Esophagus muscularis mucosa (tissue), 4 donors: Measurements from ENCODE around the gene TIMM50.

Source experiments
- CTCF ChIP-seq, 3 experiments: fragments of 200-600 bp in 2 of 3; fragments of 450-650 bp in 1 of 3; sonication (generic) in 2 of 3; IDR thresholded peaks; one replicate each; pipeline ENCODE4 v1.5.1; 2017 to 2019; ENCODE audit warnings: antibody characterized with exemption in 3 of 3, mild to moderate bottlenecking in 2 of 3, moderate library complexity in 1 of 3
- EP300 ChIP-seq: sonication (generic); formaldehyde crosslinking; IDR thresholded peaks from one replicate; pipeline ENCODE4 v1.6.1; 2017; ENCODE audit warnings: antibody characterized with exemption
- POLR2A ChIP-seq: fragments of 450-650 bp; IDR thresholded peaks from one replicate; pipeline ENCODE4 v1.6.1; 2017; ENCODE audit warnings: antibody characterized with exemption, moderate library complexity, mild to moderate bottlenecking, low read depth
- POLR2AphosphoS5 ChIP-seq, 2 donors: sonication (generic); formaldehyde crosslinking; IDR thresholded peaks; one replicate each; pipeline ENCODE4 v1.6.1; 2017; ENCODE audit warnings: antibody characterized with exemption in 2 of 2

- TF ChIP-seq CTCF (IDR thresholded peaks at IDR 0.05) (no peak), POLR2A (no peak), EP300 (no peak), POLR2AphosphoS5 (IDR thresholded peaks at IDR 0.05) (no peak)
Observed at GRCh38 chr19:39533791-39534190, 53.2 kb downstream of the TIMM50 start.
